HEK293 (cell line): ENCODE data around the gene ENSA.

Experiments
- GLI2 ChIP-seq: fragments of 450-650 bp; formaldehyde crosslinking; IDR thresholded peaks from 2 replicates; pipeline ENCODE4; 2017; ENCODE audit warnings: missing biosample characterization, missing genetic modification characterization, low read depth, borderline replicate concordance
- GLI4 ChIP-seq: fragments of 450-650 bp; formaldehyde crosslinking; IDR thresholded peaks from 2 replicates; pipeline ENCODE4 v1.5.1; 2016; ENCODE audit warnings: missing biosample characterization, missing genetic modification characterization
- GLIS2 ChIP-seq: fragments of 450-650 bp; formaldehyde crosslinking; IDR thresholded peaks from 2 replicates; pipeline ENCODE4 v1.5.1; 2016; ENCODE audit warnings: missing biosample characterization, missing genetic modification characterization
- IKZF3 ChIP-seq: fragments of 450-650 bp; IDR thresholded peaks from 2 replicates; pipeline ENCODE4 v1.5.0; 2018; ENCODE audit warnings: missing biosample characterization, mild to moderate bottlenecking, missing genetic modification characterization, moderate library complexity
- KLF8 ChIP-seq: fragments of 450-650 bp; formaldehyde crosslinking; IDR thresholded peaks from 2 replicates; pipeline ENCODE4 v1.5.1; 2016; ENCODE audit warnings: missing biosample characterization, missing genetic modification characterization
- MZF1 ChIP-seq: fragments of 450-650 bp; formaldehyde crosslinking; IDR thresholded peaks from 2 replicates; pipeline ENCODE4 v1.5.1; 2017; ENCODE audit warnings: missing biosample characterization, missing genetic modification characterization, borderline replicate concordance
- PRDM2 ChIP-seq: fragments of 450-650 bp; formaldehyde crosslinking; IDR thresholded peaks from 2 replicates; pipeline ENCODE4 v1.5.1; 2016; ENCODE audit warnings: missing biosample characterization, missing genetic modification characterization, borderline replicate concordance
- SETDB1 ChIP-seq: IDR thresholded peaks from one replicate; pipeline ENCODE4 v1.6.1; 2017; ENCODE audit warnings: mild to moderate bottlenecking, low read length, moderate library complexity, mixed read lengths; ENCODE audit not compliant: insufficient read length
- WT1 ChIP-seq: fragments of 450-650 bp; formaldehyde crosslinking; IDR thresholded peaks from 2 replicates; pipeline ENCODE4 v1.5.1; 2016; ENCODE audit warnings: missing biosample characterization, missing genetic modification characterization
- YY2 ChIP-seq: fragments of 450-650 bp; formaldehyde crosslinking; IDR thresholded peaks from 2 replicates; pipeline ENCODE4 v1.5.1; 2016; ENCODE audit warnings: missing biosample characterization, missing genetic modification characterization
- ZBTB17 ChIP-seq: fragments of 450-650 bp; formaldehyde crosslinking; IDR thresholded peaks from 2 replicates; pipeline ENCODE4 v1.5.1; 2016; ENCODE audit warnings: missing biosample characterization, missing genetic modification characterization
- ZBTB26 ChIP-seq: fragments of 450-650 bp; formaldehyde crosslinking; optimal IDR thresholded peaks from 2 replicates; pipeline ENCODE3; 2016; ENCODE audit warnings: missing biosample characterization, mild to moderate bottlenecking, missing genetic modification characterization
- ZNF155 ChIP-seq: fragments of 450-650 bp; formaldehyde crosslinking; IDR thresholded peaks from 2 replicates; pipeline ENCODE4 v1.5.1; 2016; ENCODE audit warnings: missing biosample characterization, missing genetic modification characterization
- ZNF175 ChIP-seq: fragments of 450-650 bp; formaldehyde crosslinking; IDR thresholded peaks from 2 replicates; pipeline ENCODE4 v1.5.1; 2016; ENCODE audit warnings: missing biosample characterization, missing genetic modification characterization
- ZNF18 ChIP-seq: fragments of 450-650 bp; formaldehyde crosslinking; IDR thresholded peaks from 2 replicates; pipeline ENCODE4 v1.5.1; 2016; ENCODE audit warnings: missing biosample characterization, missing genetic modification characterization
- ZNF184 ChIP-seq: fragments of 450-650 bp; IDR thresholded peaks from 2 replicates; pipeline ENCODE4 v1.5.1; 2018; ENCODE audit warnings: missing biosample characterization, mild to moderate bottlenecking, missing genetic modification characterization
- ZNF394 ChIP-seq: fragments of 450-650 bp; formaldehyde crosslinking; IDR thresholded peaks from 2 replicates; pipeline ENCODE4 v1.5.1; 2016; ENCODE audit warnings: missing biosample characterization, missing genetic modification characterization, mild to moderate bottlenecking, moderate library complexity, borderline replicate concordance
- ZNF426 ChIP-seq: fragments of 450-650 bp; formaldehyde crosslinking; IDR thresholded peaks from 2 replicates; pipeline ENCODE4 v1.5.1; 2017; ENCODE audit warnings: missing biosample characterization, missing genetic modification characterization, mild to moderate bottlenecking, inconsistent platforms, moderate library complexity
- ZNF510 ChIP-seq: fragments of 450-650 bp; formaldehyde crosslinking; IDR thresholded peaks from 2 replicates; pipeline ENCODE4 v1.5.1; 2018; ENCODE audit warnings: mild to moderate bottlenecking, missing genetic modification characterization, missing biosample characterization; ENCODE audit not compliant: insufficient replicate concordance
- ZNF514 ChIP-seq: fragments of 450-650 bp; formaldehyde crosslinking; IDR thresholded peaks from 2 replicates; pipeline ENCODE4 v1.5.1; 2016; ENCODE audit warnings: missing biosample characterization, missing genetic modification characterization
- ZNF600 ChIP-seq: fragments of 450-650 bp; formaldehyde crosslinking; IDR thresholded peaks from 2 replicates; pipeline ENCODE4 v1.5.1; 2016; ENCODE audit warnings: missing biosample characterization, missing genetic modification characterization
- ZNF610 ChIP-seq: fragments of 450-650 bp; formaldehyde crosslinking; IDR thresholded peaks from 2 replicates; pipeline ENCODE4 v1.5.1; 2016; ENCODE audit warnings: missing biosample characterization, missing genetic modification characterization, borderline replicate concordance
- ZNF629 ChIP-seq: fragments of 450-650 bp; formaldehyde crosslinking; IDR thresholded peaks from 2 replicates; pipeline ENCODE4 v1.5.1; 2017; ENCODE audit warnings: missing biosample characterization, missing genetic modification characterization
- ZNF645 ChIP-seq: fragments of 450-650 bp; formaldehyde crosslinking; IDR thresholded peaks from 2 replicates; pipeline ENCODE4; 2016; ENCODE audit warnings: missing biosample characterization, missing genetic modification characterization
- ZNF677 ChIP-seq: fragments of 450-650 bp; IDR thresholded peaks from 2 replicates; pipeline ENCODE4 v1.5.0; 2018; ENCODE audit warnings: missing biosample characterization, mild to moderate bottlenecking, missing genetic modification characterization, moderate library complexity
- ZSCAN16 ChIP-seq: fragments of 450-650 bp; formaldehyde crosslinking; IDR thresholded peaks from 2 replicates; pipeline ENCODE4 v1.5.1; 2016; ENCODE audit warnings: missing biosample characterization, missing genetic modification characterization
- ZSCAN23 ChIP-seq: fragments of 450-650 bp; formaldehyde crosslinking; IDR thresholded peaks from 2 replicates; pipeline ENCODE4 v1.5.1; 2016; ENCODE audit warnings: missing biosample characterization, missing genetic modification characterization
- ZSCAN30 ChIP-seq: fragments of 450-650 bp; IDR thresholded peaks from 2 replicates; pipeline ENCODE4 v1.5.1; 2018; ENCODE audit warnings: missing biosample characterization, mild to moderate bottlenecking, missing genetic modification characterization, moderate library complexity
- TF ChIP-seq, protein P1 (sequence below): fragments of 450-650 bp; formaldehyde crosslinking; IDR thresholded peaks from 2 replicates; pipeline ENCODE4 v1.5.1; 2016; ENCODE audit warnings: missing biosample characterization, missing genetic modification characterization

The ENSA gene

GRCh38 chr1:150579110-150579944, 50.1 kb downstream of the ENSA start, which contains the start of gene MCL1 (continued):
- TF ChIP-seq PRDM2 (no peak), ZNF645 (tag by site-specific recombination) (no peak), ZNF629 (tag by site-specific recombination) (0 out of 2 replicates have a peak, but pooled peaks have one; percentile 29), ZSCAN30 (peak; percentile 78), ZBTB17 (no peak; the same call in 1 of the 2 replicates), ZNF184 (peak; percentile 47; the same call in 1 of the 2 replicates), KLF8 (tag by site-specific recombination) (peak; percentile 78; the same call in 1 of the 2 replicates), GLI2 (tag by site-specific recombination) (no peak), ZNF600 (tag by site-specific recombination) (no peak), ZNF510 (tag by site-specific recombination) (no peak), ZNF610 (tag by site-specific recombination) (no peak), IKZF3 (tag by site-specific recombination) (peak; percentile 17; the same call in 1 of the 2 replicates), ZNF394 (tag by site-specific recombination) (peak; percentile 49; the same call in 1 of the 2 replicates), ZNF155 (tag by site-specific recombination) (no peak), ZSCAN23 (tag by site-specific recombination) (no peak), ZNF18 (tag by site-specific recombination) (peak; percentile 88), SETDB1 (no peak), WT1 (no peak), ZSCAN16 (tag by site-specific recombination) (no peak), YY2 (peak; percentile 54; the same call in 1 of the 2 replicates), GLI4 (tag by site-specific recombination) (no peak), ZNF426 (tag by site-specific recombination) (no peak), ZNF677 (peak; percentile 41; the same call in 1 of the 2 replicates), ZBTB26 (tag by site-specific recombination) (peak; percentile 90), GLIS2 (peak; percentile 100), ZNF175 (tag by site-specific recombination) (no peak), MZF1 (tag by site-specific recombination) (no peak), ZNF514 (tag by site-specific recombination) (no peak)
- TF ChIP-seq, protein P1, sequence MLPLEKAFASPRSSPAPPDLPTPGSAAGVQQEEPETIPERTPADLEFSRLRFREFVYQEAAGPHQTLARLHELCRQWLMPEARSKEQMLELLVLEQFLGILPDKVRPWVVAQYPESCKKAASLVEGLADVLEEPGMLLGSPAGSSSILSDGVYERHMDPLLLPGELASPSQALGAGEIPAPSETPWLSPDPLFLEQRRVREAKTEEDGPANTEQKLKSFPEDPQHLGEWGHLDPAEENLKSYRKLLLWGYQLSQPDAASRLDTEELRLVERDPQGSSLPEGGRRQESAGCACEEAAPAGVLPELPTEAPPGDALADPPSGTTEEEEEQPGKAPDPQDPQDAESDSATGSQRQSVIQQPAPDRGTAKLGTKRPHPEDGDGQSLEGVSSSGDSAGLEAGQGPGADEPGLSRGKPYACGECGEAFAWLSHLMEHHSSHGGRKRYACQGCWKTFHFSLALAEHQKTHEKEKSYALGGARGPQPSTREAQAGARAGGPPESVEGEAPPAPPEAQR (tag by site-specific recombination): no peak
